Left renal pelvis (tissue), 4 donors: ENCODE data around the gene FASN. TPM values are rescaled to one million over a fixed set of nuclear protein-coding genes. Genes with fewer than 3 reads are reported as not detected.

Source experiments
- DNase-seq, 4 donors: peaks; one replicate each; pipeline ENCODE4 v3.0.0-alpha.2; 2013; ENCODE audit warnings: low read depth in 4 of 4, low spot score in 3 of 4
- polyA plus RNA-seq, 4 donors: library from polyadenylated mRNA; unstranded; fragments of 120-200 nt; gene quantifications; one replicate each; pipeline ENCODE4 v1.2.1, GENCODE V29; 2013; ENCODE audit not compliant: insufficient read length in 4 of 4

FASN gene
- polyA plus RNA-seq, 4 donors: 30.3 to 56.9 (median 38.0) TPM

DNA sequence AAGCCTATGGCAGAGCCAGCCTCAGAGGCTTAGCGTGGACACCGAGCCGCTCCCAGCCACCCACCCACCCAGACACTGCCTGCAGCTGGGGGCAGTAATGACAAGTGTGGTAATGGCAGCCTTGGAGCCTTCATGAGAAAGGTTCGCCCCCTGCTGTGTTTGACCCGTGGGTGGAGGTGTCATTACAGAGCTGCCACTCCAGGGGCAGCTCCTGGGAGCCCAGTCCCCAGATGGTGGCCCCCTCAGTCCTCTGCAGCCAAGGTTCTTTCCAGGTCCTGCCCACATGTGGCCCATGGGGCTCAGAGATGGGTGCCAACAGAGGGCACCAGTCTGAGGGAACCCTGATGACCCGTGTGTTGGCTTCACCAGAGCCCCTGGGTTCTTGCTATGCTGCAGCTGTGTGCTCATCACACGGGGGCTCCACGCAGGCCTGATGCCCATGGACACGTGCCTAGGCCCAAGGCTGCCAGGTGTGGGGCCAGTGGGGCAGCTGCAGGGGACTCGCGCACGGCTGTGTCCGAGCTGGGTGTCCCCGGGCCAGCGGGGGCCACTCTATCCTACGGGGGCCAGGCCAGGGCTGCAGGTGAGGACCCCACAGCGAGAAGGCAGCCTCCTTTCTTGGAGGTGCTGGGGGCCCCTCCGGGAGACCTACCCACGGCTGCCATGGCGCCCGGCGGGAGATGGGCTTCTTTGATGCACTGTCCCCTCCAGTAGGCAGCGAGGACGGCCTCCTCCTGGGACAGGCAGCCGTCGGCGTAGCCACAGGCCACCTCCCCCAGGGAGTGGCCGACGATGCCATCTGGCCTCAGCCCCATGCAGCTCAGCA is 8.1 kb downstream of the FASN start:
- DNase-seq: no peak

DNA sequence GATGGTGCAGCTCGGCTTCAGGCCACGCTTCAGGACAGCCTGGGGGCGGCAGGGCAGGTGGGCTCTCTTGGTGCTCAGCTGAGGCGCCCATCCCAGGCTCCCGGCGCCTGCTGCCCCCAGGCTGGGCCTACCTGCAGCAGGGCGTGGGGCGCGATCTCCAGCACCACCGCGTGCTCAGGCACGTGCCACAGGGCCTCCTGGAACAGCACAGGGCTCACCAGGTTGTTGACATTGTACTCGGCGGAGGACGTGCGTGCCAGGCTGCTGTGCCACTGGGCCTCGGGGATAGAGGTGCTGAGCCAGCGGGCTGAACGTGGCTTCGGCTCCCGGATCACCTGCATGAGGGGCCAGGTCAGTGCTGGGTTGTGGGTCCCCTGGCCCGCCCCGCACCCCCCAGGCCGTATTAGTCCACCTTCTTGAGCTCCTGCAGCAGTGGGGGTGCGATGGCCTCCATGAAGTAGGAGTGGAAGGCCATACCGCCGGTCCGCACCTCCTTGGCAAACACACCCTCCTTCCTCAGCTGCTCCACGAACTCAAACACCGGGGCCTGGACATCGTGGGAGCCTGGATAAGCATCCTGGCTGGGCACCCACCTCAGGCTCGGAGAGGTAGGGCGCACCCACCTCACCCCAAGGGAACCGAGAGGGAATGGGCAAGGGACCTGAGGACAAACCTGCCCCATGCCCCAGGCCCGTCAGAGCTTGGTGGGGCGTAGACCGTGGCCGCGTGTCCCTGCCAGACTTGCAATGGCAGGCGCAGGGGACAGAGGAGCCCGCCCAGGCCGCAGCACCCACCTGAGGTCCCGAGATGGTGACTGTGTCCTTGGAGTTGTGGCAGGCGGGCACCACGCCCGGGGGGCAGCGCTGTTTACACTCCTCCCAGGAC is 9.0 kb downstream of the FASN start:
- no peak for DNase-seq

DNA sequence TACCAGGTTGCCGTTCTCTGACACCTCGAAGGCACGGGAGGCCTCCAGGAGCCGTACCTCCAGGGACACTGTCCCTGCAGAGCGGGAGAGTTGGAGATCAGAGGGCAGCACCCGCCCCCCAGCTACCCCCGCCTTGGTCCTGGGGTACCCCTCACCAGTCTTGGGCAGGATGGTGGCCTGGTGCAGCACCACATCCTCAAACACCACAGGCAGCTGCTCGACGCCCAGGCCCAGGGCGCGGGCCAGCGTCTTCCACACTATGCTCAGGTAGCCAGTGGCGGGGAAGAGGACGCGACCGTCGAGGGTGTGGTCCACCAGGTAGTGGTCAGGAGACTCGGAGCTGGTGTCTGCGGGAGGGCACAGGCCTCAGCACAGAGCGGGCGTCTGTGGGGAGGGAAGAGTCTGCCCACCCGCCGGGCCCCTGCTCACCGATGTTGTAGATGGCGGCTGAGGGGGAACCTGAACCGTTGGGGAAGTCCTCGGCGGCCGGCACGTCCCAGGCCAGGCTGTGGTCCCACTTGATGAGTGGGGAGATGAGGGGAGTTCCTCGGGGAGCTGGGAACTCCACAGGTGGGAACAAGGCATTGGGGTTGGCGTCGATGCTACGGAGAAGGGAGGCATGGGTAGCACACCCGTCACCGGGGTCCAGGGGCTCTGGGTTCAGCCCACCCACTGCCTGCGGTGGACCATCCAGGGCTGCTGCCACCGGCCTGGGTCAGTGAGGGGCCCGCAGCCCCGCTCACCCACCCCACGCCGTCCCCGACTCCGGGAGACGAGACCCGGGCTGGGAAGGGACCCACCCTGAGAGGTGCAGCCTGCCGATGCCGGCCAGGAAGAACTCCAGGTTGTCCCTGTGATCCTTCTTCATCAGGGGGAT is 9.8 kb downstream of the FASN start:
- DNase-seq: no peak

DNA sequence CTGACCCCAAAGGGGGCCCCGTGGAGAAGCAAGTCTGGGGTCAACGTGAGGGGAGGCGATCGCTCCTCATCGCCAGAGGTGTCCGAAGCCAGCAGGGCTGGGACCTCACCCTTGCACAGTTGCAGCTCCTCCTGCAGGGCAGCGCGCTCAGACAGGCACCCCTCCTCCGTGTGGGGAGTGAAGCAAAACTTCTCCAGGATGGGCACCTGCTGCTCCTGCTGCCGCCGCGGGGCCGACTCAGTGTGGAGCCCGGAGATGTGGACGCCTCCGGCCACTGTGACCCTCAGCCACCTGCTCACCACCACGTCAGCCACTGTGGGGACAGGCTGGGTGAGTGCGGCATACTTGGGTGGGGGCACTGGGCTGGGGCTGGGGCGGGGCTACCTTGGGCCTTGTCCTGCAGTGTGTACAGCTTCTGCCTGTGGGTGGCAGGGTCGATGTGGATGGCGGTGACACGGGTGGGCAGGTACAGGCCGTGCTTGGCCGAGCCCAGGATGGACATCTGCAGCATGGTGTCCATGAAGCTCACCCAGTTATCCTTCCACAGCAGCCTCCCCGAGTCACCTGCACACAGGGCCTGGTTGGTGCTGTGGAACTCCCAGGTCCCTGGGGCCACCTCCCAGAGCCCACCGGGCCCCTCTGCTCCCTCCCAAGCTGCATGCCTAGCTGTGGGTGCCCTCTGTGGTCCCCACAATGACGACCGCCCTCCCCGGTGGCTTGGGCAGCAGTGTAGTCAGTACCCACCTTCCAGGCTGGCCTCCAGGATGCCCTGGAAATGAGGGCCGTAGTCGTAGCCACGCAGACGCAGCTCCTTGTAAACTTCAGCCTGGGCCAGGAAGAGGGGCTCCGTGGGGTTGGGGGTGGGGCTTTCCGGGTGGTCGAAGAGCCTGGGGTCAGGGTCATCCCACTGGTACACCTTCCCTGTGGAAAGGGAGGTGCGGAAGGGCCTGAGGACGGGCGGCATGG is 10.8 kb downstream of the FASN start:
- DNase-seq: no peak

DNA sequence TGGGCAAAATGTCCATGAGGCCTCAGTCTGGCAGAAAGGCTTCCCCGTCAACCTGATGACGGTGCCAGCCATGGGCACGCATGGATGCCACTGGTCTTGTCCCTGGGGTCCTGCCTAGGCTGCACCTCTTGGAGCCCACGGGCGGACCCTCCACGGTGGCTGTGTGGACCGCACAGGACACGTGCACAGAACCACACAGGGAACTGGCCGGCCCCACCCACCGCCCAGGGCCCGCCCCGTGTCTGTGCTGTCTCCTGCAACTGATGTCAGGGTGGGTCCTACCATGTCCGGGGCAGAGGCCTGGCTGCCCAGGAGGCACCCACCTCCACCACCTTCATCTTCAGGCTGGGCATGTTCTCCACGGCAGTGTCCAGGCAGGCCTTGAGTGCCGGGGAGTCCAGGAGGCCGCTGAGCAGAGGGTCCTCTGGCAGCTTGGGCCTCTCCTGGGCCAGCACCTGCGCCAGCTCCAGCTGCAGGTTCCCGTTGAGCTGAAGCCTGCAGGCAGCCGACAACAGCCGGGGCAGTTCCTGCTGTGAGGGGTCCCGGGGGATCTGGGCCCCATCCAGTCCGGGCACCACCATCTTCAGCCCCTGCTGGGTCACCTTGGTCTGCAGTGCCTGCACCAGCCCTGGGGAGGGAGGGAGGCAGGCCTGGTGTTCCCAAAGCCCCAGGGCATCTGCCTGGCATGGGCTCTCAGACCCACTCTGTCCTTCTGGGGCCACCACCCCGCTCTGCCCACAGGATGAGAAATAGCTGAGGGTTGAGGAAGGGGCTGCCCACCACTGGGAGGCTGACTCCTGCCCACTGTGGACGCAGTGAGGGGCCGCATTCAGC is 11.9 kb downstream of the FASN start:
- no peak for DNase-seq

DNA sequence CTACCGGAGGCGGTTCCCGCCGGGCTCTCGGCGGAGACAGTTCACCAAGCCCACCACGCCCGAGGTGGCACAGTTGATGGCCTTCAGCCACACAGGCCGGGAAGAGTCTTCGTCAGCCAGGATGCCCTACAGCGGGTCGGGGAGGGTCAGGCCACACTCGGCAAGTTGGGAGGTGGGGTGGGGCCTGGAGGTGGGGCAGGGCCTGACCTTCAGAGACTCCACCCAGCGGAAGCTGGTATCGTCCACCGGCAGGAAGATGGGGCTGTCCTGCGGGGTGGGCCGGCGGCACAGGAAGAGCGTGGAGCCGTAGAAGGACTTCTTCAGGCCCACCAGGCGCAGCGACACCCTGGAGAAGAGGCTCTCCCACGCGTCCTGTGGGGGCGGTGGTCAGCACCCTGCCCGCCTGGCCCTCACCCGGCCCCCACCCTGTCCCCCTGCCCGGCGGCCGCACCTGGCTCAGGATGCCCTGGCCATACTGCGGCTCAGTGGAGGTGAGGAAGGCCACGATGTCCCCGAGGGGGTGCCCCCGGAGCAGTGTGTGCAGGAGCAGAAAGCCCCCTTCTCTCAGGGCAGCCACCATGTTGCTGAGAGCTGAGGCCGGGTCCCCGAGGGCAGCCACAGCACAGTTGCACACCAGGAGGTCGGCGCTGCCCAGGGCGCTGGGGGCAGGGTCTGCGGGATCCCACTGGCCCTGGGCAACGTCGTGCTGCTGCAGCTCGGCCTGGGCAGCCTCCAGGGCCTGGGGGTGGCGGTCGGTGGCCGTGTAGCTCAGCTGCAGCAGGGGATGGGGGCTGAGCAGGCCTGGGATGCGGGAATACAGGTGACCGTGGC is 12.8 kb downstream of the FASN start:
- no peak for DNase-seq

DNA sequence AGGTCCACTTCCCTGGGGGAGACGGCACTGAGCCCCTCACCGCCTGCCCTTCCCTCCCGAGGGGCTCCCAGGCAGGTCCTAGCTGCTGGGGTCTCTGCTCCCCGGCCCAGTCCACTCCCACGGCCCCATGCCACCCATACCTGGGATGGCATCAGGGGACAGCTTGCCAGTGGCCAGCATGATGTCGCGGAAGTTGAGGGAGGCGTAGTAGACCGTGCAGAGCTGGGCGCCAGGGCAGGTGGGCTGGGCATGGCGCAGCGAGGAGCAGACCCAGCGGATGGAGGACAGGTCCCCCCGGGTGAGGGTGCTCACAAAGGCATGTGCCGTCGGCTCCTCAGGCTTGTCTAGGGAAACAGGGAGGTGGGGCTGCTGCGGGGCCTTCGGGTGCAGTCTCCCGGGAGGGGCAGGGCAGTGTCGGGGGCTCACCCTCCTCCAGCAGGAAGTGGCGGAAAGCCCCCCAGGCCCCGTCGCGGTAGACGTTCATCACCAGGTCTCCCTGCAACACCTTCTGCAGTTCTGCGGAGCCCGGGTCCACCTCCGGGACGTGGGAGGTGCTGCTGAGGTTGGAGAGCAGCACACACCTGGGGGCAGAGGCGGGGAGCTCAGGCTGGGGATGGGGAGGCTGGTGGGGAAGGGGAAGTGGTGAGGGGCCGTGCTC is 13.5 kb downstream of the FASN start:
- no peak for DNase-seq

DNA sequence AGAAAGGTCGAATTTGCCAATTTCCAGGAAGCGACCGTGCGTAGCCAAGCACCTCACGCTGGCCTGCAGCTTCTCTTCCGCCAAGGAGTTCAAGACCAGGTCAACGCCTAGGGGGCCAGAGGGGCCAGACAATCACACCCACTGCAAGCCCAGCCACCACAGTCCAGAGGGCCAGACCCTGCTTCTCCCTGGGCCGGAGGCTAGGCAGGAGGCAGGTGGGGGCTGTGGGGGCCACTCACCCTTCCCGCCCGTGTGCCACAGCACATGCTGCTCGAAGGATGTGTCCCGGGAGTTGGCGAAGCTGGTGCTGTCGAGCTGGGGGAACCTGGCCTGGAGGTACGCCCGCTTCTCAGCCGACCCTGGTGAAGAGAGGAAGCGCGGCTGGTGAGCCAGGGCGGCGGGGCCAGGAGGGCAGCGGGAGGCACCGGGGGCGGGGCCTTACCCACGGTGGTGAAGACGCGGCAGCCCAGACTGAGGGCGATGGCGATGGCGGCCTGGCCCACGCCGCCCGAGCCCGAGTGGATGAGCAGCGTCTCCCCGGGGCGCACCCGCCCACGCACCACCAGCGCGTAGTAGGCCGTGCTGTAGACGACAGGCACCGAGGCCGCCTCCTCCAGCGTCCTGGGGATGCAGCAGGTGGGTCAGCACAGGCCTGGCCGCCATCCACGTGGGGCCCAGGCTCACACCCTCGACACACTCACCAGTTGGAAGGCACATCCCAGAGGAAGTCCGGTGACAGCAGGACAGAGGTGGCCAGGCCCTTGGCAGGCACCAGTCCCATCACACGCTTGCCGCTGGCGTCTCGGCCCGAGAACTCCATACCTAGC is 14.3 kb downstream of the FASN start:
- no peak for DNase-seq

DNA sequence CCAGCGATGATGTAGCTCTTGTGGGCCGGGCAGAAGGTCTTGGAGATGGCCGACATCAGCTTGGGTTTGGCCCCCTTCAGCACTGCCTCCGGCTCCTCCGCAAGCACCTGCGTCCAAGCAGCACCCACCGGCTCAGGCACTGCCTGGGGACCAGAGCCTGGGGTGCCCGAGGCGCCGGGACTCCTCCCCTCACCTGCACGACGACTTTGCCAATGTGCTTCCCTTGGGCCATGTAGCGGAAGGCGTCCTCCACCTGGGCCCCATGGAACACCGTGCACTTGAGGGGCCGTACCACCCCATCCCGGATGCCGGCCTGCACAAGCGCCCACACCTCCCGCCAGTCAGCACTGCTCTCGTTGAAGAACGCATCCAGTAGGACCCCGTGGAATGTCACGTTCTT is 15.0 kb downstream of the FASN start:
- DNase-seq: no peak

DNA sequence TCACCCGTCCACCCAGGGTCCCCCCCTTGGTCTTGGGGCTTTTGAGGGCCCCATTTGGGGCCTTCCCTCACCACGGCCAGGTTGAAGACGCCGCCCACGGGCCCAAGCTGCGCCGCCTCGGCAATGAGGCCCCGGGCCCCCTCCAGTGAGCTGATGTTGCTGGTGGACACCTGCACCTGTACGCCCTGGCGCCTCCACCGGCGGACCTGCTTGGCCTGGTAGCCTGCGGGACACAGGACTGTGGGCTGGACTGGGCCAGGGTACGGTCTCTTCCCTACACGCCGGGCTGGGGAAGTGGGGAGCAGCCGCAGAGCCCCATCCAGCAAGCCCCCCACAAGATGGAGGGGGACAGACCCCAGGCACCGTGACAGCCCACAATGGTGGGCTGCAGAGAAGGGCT is 15.6 kb downstream of the FASN start:
- no peak for DNase-seq

DNA sequence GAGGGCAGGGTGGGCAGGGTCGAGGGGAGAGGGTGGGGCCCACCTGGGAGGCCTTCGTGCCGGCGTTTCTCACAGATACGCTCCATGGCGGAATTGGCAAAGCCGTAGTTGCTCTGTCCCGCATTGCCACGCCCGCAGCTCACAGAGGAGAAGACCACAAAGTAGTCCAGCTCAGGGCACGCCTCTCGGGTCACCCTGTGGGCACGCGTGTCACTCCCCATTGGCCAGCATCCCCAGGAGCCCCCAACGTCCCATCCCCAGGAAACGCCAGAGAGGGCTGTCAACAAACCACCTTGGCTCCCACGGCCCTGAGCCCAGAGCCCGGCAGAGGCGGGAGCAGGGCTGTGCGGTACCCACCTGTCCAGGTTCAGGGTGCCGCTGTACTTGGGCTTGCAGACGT is 16.1 kb downstream of the FASN start:
- DNase-seq: no peak

DNA sequence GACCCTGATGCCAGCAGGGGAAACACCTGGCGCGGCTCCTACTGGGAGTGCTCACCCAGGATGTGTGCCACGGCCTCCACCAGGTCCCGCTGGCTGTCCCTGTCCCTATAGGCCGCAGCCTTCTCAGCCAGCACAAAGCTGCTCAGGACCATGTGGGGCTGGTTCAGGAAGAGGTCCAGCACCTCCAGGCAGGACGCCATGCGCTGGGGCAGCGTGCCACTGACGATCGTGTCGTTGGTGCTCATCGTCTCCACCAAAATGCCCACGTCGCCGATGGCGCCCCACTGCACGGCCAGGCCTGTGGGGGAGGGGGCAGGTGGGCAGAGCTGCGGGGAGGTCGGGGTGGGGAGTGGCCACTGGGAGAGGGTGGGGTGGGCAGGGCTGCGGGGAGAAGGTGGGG is 16.5 kb downstream of the FASN start:
- DNase-seq: no peak

DNA sequence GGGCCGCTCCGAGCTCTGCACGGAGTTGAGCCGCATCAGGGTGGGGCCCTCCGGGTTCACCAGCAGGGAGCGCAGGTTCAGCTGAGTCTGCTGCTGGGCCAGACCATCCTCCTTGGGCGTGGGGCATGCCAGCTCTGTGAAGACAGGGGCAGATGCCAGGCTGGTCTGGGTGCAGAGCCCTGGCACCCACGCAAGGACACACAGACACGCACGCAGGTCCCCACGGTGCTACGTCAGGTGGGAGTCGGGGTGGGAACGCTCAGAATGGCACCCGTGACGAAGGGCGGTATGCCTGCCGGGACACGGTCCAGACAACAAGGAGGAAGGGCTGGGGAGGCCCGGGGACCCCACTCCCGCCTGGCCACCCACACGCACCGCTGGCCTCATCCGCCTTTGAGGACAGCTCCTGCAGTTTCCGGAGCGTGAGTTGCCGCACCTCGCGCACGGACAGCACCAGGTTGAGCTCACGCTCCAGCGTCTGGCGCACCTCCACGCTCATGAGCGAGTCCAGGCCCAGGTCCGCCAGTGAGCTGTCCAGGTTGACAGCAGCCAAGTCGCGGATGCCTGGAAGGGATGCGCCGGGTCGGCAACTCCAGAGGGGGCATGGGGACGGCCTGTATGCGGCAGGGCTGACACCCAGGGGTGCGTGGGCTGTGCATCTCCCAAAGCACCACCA is 17.1 kb downstream of the FASN start:
- no peak for DNase-seq

DNA sequence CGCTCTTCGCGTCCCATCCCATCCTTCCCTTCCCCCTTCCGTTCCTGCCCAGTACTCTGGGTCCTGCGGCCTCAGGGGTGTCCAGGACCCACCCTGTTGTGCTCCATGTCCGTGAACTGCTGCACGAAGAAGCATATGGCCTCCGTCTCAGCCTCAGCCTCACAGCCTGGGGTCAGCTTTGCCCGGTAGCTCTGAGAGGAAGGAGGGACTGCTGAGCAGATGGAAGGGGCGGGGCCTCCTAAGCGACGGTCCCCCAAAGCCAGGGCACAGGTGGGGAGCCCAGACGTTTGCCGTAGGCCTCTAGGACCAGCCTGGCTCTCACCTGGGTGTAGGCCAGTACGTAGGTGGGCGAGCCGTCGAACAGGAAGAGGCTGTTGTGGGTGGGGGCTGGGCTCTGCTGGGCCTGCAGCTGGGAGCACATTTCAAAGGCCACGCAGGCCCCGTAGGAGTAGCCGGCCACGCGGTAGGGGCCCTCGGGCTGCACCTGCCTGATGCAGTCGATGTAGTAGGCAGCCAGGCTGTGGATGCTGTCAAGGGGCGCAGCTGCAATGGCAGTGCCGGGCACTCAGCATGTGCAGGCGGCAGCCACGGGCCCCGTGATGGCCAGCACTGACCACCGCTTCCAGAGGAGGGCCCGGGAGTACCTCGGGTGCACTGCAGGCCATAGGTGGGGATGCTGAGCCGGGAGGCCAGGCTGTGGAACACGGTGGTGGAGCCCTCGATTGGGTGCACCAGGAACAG is 17.8 kb downstream of the FASN start:
- no peak for DNase-seq

DNA sequence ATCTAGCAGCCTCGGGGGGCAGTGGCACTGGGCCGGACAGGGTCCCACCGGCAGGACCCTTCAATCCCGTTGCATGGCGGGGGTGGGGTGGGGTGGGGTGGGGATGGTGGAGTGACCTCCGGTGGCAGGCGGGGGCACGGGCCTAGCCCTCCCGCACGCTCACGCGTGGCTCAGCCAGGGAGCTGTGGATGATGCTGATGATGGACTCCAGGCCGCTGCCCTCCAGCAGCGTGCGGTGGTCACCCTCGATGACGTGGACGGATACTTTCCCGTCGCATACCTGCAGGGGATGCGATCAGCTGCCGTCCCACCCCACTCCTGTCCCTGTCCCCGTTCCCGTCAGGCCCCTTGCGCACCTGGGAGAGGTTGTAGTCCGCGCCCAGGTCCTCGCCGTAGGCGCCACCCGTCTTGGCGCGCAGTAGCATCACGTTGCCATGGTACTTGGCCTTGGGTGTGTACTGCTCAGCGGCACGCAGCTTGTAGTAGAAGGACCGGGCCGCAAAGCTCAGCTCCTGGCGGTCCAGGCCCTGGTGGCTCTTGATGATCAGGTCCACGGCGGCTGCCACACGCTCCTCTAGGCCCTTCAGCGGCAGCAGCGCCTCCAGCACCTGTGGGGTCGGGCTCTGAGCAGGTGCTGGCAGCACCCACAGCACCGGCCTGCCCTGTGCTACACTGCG is 18.9 kb downstream of the FASN start:
- DNase-seq: no peak
